Transverse colon (tissue), 4 donors: ENCODE measurements around the gene RPL26. TPM values are rescaled to one million over a fixed set of nuclear protein-coding genes. Genes with fewer than 3 reads are reported as not detected.

Source experiments
- DNase-seq: peaks from one replicate; pipeline ENCODE4 v3.0.0-alpha.2; 2019
- H3K27ac ChIP-seq, 4 donors: fragments of 200-600 bp; sonication (generic); 2 replicates each; pipeline ENCODE4 v1.5.1; 2016 to 2018; ENCODE audit warnings: inconsistent platforms in 4 of 4
- H3K27me3 ChIP-seq: fragments of 200-600 bp; sonication (generic); 2 replicates; pipeline ENCODE4 v1.5.1; 2017; ENCODE audit warnings: inconsistent platforms
- H3K36me3 ChIP-seq, 4 donors: fragments of 200-600 bp; sonication (generic); 2 replicates each; pipeline ENCODE4 v1.5.1; 2017 to 2019; ENCODE audit warnings: inconsistent platforms in 4 of 4
- H3K4me1 ChIP-seq, 4 donors: fragments of 200-600 bp; sonication (generic); 2 replicates each; pipeline ENCODE4 v1.5.1; 2017 to 2020; ENCODE audit warnings: inconsistent platforms in 4 of 4
- H3K4me3 ChIP-seq, 4 donors: fragments of 200-600 bp; sonication (generic); 1 replicate in 1 of 4; 2 replicates in 3 of 4; pipeline versions ENCODE4 v1.5.1 to v1.6.1; 2017 to 2019; ENCODE audit warnings: inconsistent platforms in 4 of 4
- H3K9me3 ChIP-seq, 2 donors: fragments of 200-600 bp; sonication (generic); 2 replicates each; pipeline ENCODE4 v1.5.1; 2017 to 2019; ENCODE audit warnings: inconsistent platforms in 2 of 2
- EP300 ChIP-seq: sonication (generic); formaldehyde crosslinking; IDR thresholded peaks from one replicate; pipeline ENCODE4 v1.6.1; 2017; ENCODE audit warnings: antibody characterized with exemption, low read depth
- POLR2A ChIP-seq: fragments of 450-650 bp; IDR thresholded peaks from one replicate; pipeline ENCODE4 v1.6.1; 2016; ENCODE audit warnings: antibody characterized with exemption, mild to moderate bottlenecking, moderate library complexity
- POLR2AphosphoS5 ChIP-seq, 3 donors: sonication (generic); formaldehyde crosslinking; IDR thresholded peaks; one replicate each; pipeline ENCODE4 v1.6.1; 2016; ENCODE audit warnings: antibody characterized with exemption in 3 of 3
- WGBS, 2 donors: methylation state at CpG; one replicate each; pipeline ENCODE4 v1.1.5; 2018; ENCODE audit warnings: low coverage in 1 of 2; 5-methylcytosine and 5-hydroxymethylcytosine counted together
- in situ Hi-C, 4 donors: fragments of 200-750 bp; cut with MboI; loops; one replicate each; pipeline versions ENCODE4 v1.15.0 to v1.15.1; 2017; ENCODE audit warnings: low sequenced_read_pairs in 3 of 4, low pct_ligation_motif_present in 1 of 4, low pct_unique_long_range_greater_than_20kb in 1 of 4
- intact Hi-C: fragments of 100-400 bp; cut with DNase I; formaldehyde crosslinking; loops from one replicate; pipeline ENCODE4 v1.15.1; 2023; ENCODE audit warnings: low total_unique reads
- total RNA-seq, 4 donors: library from RNA; depleted of rRNA; stranded (reverse); fragments of >200 nt; gene quantifications; one replicate each; pipeline ENCODE4 v1.1.0, GENCODE V29; 2016
- TF ChIP-seq, protein P1 (sequence below), 5 experiments: fragments of 200-600 bp in 3 of 5; fragments of 450-650 bp in 2 of 5; sonication (generic) in 3 of 5; IDR thresholded peaks; 1 replicate in 2 of 5; 2 replicates in 3 of 5; pipeline ENCODE4 v1.5.1; 2016 to 2017; ENCODE audit warnings: antibody characterized with exemption in 5 of 5, inconsistent platforms in 3 of 5, mild to moderate bottlenecking in 2 of 5, moderate library complexity in 1 of 5

The RPL26 gene
- total RNA-seq, 4 donors from 2014 or later, result 714 to 2,921 (median 2,064) TPM

DNA sequence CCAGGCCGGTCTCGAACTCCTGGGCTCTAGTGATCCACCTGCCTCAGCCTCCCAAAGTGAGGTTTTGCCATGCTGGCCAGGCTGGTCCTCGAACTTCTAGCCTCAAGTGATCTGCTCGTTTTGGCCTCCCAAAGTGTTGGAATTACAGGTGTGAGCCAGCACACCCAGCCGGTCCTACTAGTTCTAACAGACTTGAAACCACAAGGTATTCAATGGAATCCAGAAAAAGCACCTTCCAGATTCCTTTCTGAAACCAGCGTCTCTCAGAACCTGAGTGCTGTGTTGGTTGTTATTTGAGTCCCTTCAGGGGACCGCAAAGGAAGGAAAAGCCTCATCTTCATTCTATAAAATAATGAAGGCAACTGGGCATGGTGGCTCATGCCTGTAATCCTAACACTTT lies 10.6 kb downstream of the RPL26 start:
- Histone ChIP-seq H3K4me1 (peaks cover 0 to 25% (median 17%) of the 10 kb centered on the region in 4 donors), H3K36me3 (peaks cover 0 to 17% (median 6%) of the 10 kb centered on the region in 4 donors), H3K27me3 (no peaks in the 10 kb centered on the region), H3K9me3 (no peaks in the 10 kb centered on the region), H3K27ac (no peak overlapping the region), H3K4me3 (no peak overlapping the region)
- TF ChIP-seq POLR2A, result no peak
- TF ChIP-seq, protein P1, sequence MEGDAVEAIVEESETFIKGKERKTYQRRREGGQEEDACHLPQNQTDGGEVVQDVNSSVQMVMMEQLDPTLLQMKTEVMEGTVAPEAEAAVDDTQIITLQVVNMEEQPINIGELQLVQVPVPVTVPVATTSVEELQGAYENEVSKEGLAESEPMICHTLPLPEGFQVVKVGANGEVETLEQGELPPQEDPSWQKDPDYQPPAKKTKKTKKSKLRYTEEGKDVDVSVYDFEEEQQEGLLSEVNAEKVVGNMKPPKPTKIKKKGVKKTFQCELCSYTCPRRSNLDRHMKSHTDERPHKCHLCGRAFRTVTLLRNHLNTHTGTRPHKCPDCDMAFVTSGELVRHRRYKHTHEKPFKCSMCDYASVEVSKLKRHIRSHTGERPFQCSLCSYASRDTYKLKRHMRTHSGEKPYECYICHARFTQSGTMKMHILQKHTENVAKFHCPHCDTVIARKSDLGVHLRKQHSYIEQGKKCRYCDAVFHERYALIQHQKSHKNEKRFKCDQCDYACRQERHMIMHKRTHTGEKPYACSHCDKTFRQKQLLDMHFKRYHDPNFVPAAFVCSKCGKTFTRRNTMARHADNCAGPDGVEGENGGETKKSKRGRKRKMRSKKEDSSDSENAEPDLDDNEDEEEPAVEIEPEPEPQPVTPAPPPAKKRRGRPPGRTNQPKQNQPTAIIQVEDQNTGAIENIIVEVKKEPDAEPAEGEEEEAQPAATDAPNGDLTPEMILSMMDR (IDR thresholded peaks at IDR 0.05), result no peak
- TF ChIP-seq EP300, result no peak
- TF ChIP-seq POLR2AphosphoS5 (IDR thresholded peaks at IDR 0.05), result no peak
- no peak for DNase-seq
- 90 to 93% methylated on average over 3 to 7 of the region's 7 CpGs for WGBS, 2 donors
- in situ Hi-C loops (no loop called here), intact Hi-C loops (no loop called here)

DNA sequence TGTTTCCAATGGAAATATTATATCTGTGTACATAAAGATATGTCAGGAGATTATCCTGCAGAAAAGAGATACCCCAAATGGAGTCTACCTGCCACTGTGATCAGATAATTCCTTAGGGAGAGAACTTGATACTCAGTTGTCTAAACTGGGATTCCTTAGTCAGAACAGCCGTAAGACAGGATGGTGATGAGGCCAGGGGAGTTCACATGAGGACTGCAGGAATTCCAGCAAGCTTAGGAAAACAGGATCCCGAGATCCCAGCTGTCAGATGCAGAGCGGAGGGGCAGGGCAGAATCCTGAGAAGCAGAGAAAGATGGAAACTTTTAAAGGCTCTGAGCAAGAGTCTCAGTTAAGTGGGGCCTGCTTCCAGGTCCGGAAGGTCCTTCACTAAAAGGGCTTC lies 11.2 kb downstream of the RPL26 start:
- no peak overlapping the region for H3K27ac ChIP-seq
- intact Hi-C loops (no loop called here), in situ Hi-C loops (no loop called here)
- WGBS, 2 donors, result 73 to 79% methylated on average over 3 to 4 of the region's 4 CpGs
- no peaks in the 10 kb centered on the region for H3K27me3 ChIP-seq
- no peak overlapping the region for H3K4me3 ChIP-seq
- H3K36me3 ChIP-seq, result peaks cover 0 to 17% (median 6%) of the 10 kb centered on the region in 4 donors
- H3K9me3 ChIP-seq, result no peaks in the 10 kb centered on the region
- TF ChIP-seq POLR2AphosphoS5 (IDR thresholded peaks at IDR 0.05) (no peak), EP300 (no peak), POLR2A (no peak)
- TF ChIP-seq, protein P1 (IDR thresholded peaks at IDR 0.05), result no peak
- no peak for DNase-seq
- peaks cover 0 to 19% (median 12%) of the 10 kb centered on the region in 4 donors for H3K4me1 ChIP-seq

DNA sequence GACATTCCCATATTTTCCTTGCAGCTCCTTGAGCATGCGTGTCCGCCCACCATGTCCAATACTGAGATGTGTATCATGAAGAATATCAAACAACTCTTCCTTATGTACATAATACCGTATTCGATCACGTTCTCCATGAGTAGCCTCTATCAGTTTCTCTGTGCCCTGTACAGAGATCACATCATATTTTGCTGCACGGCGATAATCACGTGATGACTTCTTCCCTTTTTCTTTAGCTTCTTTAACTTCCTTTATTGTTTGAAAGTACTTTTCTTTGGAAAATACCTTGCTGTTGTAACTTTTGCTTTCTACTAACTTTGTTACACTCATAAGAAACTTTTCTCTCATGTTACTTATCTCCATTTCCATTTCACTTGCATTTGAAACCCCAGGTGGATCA lies 13.0 kb downstream of the RPL26 start:
- TF ChIP-seq POLR2A, result no peak
- TF ChIP-seq, protein P1 (IDR thresholded peaks at IDR 0.05), result no peak
- no peak for TF ChIP-seq POLR2AphosphoS5 (IDR thresholded peaks at IDR 0.05)
- TF ChIP-seq EP300, result no peak
- no peak for DNase-seq
- Histone ChIP-seq H3K9me3 (no peaks in the 10 kb centered on the region), H3K4me3 (no peak overlapping the region), H3K27me3 (no peaks in the 10 kb centered on the region), H3K4me1 (peaks cover 0 to 7% (median under 1%) of the 10 kb centered on the region in 4 donors), H3K36me3 (peaks cover 0 to 17% (median 6%) of the 10 kb centered on the region in 4 donors), H3K27ac (no peak overlapping the region)
- intact Hi-C loops (no loop called here), in situ Hi-C loops (no loop called here)
- WGBS, 2 donors, result 71 to 85% methylated on average over 8 of the region's 8 CpGs

DNA sequence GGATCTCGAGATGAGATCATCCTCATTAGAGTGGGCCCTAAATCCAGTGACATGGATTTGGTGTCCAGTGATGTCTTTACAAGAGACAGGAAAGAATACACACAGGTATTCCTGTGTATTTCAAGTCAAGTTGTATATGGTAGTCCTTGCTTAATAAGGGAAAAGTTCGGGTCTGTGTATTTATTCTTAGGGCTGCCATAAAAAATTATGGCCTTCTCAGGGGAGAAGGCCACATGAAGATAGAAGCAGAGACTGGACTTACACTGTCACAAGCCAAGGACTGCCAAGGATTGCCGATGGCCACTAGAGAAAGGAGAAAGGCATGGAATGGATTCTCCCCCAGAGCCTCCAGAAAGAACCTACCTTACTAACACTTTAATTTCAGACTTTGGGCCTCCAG lies 14.8 kb downstream of the RPL26 start:
- Histone ChIP-seq H3K27me3 (no peaks in the 10 kb centered on the region), H3K4me1 (peaks cover 0 to 5% (median 0%) of the 10 kb centered on the region in 4 donors), H3K4me3 (no peak overlapping the region), H3K9me3 (no peaks in the 10 kb centered on the region), H3K36me3 (peaks cover 0 to 17% (median 6%) of the 10 kb centered on the region in 4 donors), H3K27ac (no peak overlapping the region)
- 42 to 52% methylated on average over 3 of the region's 3 CpGs for WGBS, 2 donors
- no peak for TF ChIP-seq POLR2A
- TF ChIP-seq, protein P1 (IDR thresholded peaks at IDR 0.05), result no peak
- intact Hi-C loops (no loop called here), in situ Hi-C loops (no loop called here)
- no peak for DNase-seq
